ENCODE results near the gene SIGLEC12.

SIGLEC12 gene

GRCh38 chr19:51542699-51543098 lies 41.1 kb upstream of the SIGLEC12 start:
- TF ChIP-seq PPARA (CRISPR knock-in tag; IDR thresholded peaks at IDR 0.05; ENCODE audit: borderline replicate concordance) = no peak
- TF ChIP-seq SNAI2 (CRISPR knock-in tag; IDR thresholded peaks at IDR 0.05) = no peak
- no peak for TF ChIP-seq TSHZ2 (CRISPR knock-in tag; IDR thresholded peaks at IDR 0.05)
- no peak for TF ChIP-seq ESRRG (CRISPR knock-in tag; IDR thresholded peaks at IDR 0.05)
- no peak for TF ChIP-seq POU6F1 (CRISPR knock-in tag; IDR thresholded peaks at IDR 0.05; ENCODE audit: borderline replicate concordance, low read depth)
- no peak for TF ChIP-seq OSR1 (CRISPR knock-in tag; IDR thresholded peaks at IDR 0.05)
- no peak for TF ChIP-seq GLIS3 (CRISPR knock-in tag; IDR thresholded peaks at IDR 0.05)
- ATAC-seq = no peak

- no peak for ATAC-seq
- TF ChIP-seq PPARA (CRISPR knock-in tag; IDR thresholded peaks at IDR 0.05; ENCODE audit: borderline replicate concordance) (no peak), BACH2 (CRISPR knock-in tag; IDR thresholded peaks at IDR 0.05; ENCODE audit: borderline replicate concordance) (no peak), GLIS3 (CRISPR knock-in tag; IDR thresholded peaks at IDR 0.05) (no peak), OSR1 (CRISPR knock-in tag; IDR thresholded peaks at IDR 0.05) (no peak), TSHZ2 (CRISPR knock-in tag; IDR thresholded peaks at IDR 0.05) (no peak), PATZ1 (CRISPR knock-in tag; IDR thresholded peaks at IDR 0.05; ENCODE audit: borderline replicate concordance) (no peak), CSRNP3 (CRISPR knock-in tag; IDR thresholded peaks at IDR 0.05) (no peak), ZNF8 (CRISPR knock-in tag; IDR thresholded peaks at IDR 0.05) (no peak), ARNTL (CRISPR knock-in tag; IDR thresholded peaks at IDR 0.05; ENCODE audit: borderline replicate concordance, low read depth) (no peak), ZC3H10 (CRISPR knock-in tag; IDR thresholded peaks at IDR 0.05) (no peak), TCF4 (CRISPR knock-in tag; IDR thresholded peaks at IDR 0.05; ENCODE audit: borderline replicate concordance) (no peak)
Measured at GRCh38 chr19:51541458-51542357, 40.1 kb upstream of the SIGLEC12 start.

- TF ChIP-seq ZFP3 (CRISPR knock-in tag; IDR thresholded peaks at IDR 0.05) = no peak
- TF ChIP-seq ISL1 (CRISPR knock-in tag; IDR thresholded peaks at IDR 0.05) = no peak
- ATAC-seq = no peak
Measured at GRCh38 chr19:51539821-51540366, 38.3 kb upstream of the SIGLEC12 start.
